GM21825 (cell line): ENCODE data around the gene GRAP.

Source experiments
- ATAC-seq: cut with Tn5 transposase; IDR thresholded peaks from one replicate; pipeline ENCODE4 v1.9.1; 2021; ENCODE audit warnings: mild to moderate bottlenecking, moderate library complexity; ENCODE audit not compliant: unreplicated experiment

The GRAP gene

GRCh38 chr17:19019041-19019941 lies 27.5 kb downstream of the GRAP start:
- no peak for ATAC-seq

DNA sequence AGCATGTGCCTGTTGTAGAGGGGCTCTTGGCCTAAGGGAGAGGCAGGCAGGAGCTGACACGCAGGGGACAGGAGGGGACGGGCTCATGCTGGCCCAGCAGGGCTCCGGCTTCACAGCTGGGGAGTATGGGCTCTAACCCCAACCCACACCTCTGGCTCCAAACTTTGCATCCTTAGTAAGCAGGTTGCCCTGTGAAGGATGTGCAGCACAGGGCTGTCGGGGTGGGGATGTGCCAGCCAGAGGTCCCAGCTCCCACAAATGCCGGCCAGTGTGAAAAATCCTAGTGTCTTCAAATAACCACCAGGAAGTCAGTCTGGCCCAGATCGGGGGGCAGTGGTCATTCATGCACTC lies 28.2 kb downstream of the GRAP start:
- ATAC-seq = no peak

- no peak for ATAC-seq
These were observed 28.8 kb downstream of the GRAP start for GRCh38 chr17:19017804-19018599.

DNA sequence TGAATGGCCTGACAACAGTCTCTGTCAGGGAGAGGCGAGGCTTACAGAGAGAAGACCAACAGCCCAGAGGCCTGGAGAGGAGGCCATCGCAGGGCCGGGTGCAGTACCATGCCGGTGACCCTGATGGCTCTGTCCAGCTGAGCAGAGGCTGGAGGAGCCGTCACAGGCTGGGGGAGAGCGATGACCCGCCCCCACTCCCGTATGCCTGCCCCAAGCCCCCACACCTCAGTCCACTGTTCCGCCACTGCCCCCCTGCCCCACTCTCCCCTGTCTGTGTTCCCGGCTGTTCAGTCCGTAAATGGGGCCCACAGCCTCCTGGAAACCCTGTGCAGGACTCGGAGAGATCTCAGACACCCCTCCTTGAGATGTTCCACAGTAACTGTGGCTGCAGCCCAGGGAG lies 29.4 kb downstream of the GRAP start:
- no peak for ATAC-seq

DNA sequence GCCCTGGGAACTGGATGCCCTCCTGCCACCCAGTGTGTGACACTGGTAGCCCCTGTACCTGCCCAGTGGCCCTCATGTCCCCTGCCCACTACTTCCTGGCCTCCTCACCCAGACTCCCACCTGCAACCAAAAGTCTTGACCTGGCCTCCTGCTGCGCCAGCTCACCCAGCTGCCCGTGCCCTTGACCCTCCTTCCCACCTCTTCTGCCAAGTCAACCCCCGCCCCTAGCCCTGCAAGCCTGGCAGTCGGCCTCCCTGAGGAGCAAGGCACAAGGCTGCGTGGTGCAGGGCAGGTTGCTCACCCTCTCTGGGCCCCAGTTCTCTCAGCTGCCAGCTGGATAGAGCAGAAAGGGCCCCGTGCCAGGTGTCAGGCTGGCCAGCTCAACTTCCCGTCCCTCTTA lies 29.9 kb downstream of the GRAP start:
- no peak for ATAC-seq

- ATAC-seq = no peak
These were observed 30.5 kb downstream of the GRAP start for GRCh38 chr17:19016297-19016696.

DNA sequence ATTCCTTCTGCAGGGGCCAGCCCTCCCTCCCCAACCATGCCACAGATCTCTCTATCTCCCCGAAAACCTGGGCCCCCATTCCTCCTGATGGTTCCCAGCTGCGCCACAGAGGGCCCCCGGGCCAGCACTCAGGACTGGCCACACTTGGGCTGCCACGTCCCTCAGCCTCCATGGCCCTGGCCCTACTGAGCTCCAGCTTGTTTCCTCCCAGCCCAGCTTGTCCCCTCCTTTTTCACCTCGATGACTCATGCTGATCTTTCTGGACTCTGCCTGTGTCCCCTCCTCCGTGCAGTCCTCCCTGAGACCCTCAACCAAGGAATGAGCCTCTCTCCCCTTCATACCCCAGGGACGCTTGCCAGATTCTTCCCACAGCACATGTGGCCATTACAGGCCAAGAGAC lies 31.3 kb downstream of the GRAP start:
- ATAC-seq = no peak

DNA sequence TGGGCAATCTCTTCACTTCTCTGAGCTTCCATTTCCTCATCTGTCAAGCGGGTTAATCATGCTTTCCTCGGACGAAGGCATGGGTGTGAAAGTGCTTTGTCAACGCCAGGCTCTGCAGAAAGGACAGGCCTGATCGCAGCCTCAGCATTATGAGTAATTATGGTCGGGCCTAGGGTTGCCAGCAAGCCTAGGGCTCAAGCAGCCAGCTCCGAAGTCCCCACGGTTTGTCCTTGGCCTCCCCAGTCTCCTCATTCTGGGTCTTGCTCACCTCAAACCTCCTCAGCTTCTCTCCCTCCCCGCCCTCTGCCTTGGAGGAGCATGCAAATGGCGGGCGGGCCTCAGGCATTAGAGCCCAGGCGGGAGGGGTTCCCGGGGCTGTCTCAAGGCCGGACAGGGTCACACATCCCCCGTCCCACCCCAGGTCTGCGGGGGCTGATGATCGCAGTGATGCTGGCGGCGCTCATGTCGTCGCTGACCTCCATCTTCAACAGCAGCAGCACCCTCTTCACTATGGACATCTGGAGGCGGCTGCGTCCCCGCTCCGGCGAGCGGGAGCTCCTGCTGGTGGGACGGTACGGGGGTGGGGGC lies 32.0 kb downstream of the GRAP start:
- no peak for ATAC-seq

DNA sequence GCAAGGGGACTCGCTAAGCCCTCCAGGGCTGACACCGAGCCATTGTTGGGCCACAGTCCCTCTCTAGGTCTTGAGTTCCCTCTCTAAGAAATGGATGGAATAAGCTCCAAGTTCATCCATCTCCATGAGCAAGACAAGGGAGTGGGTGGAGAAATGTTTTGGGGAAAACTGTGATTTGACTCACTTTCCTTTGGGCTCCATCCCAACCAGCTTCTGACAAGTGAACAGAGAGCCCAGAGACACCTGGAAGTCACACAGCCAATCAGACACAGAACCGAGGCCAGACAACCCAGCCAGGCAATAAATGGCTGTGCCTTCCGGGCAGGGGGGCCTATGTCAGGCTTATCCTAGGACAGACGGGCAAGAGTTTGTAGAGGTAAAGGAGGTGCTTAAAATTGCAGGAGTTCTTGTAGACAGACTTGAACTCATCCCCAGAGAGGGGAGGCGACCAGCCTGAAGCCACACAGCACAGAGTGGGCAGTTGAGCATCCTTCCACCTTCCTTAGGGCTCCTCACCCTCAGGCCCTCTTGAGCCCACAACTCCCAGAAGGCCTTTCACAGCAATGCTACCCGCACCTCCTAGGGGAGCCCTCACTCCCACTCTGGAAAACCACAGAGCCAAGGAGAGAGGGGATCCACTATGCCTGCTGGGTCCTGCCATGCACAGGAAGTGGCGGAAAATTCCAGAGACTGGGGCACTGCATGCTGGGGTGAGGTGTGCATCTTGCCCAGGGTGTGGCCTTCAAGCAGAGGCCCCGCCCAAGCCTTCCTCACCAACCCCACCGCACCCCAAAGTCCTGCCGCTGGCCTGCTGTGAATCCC lies 32.7 kb downstream of the GRAP start:
- no peak for ATAC-seq

GRCh38 chr17:19013226-19013625 lies 33.5 kb downstream of the GRAP start:
- no peak for ATAC-seq

GRCh38 chr17:19012171-19013080 lies 34.3 kb downstream of the GRAP start:
- ATAC-seq = no peak

DNA sequence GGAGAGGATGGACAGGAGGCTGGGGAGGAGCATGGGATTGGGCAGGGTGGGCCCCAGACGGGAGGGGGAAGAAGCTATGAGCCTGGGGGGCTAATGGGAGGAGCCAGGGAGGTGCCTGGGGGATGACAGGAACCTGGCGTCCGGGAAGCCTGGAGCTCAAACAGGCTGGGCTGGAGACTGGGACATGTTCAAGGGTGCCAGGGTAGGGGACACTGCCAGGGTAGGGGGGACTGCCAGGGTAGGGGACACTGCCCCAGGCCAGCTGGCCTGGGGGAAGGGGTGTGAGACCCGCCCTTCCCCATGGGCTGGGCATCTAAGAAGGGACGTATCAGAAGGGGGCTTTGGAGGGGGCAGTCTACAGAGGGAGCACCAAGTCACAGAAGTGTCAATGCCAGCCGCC lies 35.2 kb downstream of the GRAP start:
- ATAC-seq = no peak

DNA sequence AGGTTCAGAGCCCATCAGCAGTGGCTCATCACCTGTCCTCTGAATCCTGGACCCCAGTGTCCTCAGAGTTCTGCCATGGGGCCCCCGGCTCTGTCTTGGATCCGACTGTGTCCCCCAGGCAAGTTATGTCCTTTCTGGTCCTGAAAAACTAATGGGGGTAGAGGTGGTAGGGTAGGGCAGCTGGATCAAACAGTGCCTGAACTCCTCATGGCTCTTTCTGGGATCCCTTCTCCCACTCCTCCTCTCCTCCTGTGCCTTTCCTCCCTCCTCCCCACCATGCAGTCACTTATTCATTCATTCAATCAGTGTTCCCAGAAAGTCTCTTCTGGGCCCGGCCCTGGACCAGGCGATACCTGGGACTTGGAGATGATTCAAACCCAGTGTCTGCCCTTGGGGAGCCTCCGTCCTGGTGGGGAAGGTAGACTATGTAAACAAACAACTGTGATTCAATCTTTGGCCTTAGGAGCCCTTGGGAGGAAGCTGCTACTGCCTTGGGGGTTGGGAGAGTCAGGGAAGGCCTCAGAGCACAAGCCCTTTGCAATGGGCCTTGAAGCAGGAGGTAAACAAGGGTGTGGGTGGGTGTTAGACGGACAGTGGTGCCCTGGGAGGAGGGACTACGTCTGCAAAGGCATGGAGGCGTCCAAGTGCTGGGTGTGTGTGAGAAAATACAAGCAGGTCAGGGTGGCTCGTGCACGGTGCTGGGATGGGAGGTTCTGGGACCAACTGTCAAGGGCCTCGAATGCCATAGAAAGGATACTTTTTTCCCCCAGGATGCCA lies 35.8 kb downstream of the GRAP start:
- no peak for ATAC-seq

DNA sequence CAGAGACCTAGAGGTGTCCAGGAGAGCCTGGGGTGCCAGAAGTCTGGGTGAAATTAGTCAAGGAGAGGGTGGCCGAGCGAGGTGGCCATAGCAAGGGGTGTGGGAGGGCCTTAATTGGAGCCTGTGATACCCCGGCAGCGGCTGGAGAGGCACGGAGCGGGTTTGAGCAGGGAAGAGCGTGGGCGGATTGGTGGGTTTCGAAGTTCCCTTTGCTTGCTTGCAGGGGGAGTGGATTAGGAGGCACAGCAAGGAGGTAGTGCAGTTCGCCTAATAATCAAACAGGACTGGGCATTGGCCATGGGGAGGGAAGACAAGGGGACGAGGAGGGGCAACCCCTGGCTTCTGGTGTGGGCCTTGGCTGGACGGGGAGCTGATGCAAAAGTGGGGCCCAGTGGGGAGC lies 36.8 kb downstream of the GRAP start:
- ATAC-seq = no peak

DNA sequence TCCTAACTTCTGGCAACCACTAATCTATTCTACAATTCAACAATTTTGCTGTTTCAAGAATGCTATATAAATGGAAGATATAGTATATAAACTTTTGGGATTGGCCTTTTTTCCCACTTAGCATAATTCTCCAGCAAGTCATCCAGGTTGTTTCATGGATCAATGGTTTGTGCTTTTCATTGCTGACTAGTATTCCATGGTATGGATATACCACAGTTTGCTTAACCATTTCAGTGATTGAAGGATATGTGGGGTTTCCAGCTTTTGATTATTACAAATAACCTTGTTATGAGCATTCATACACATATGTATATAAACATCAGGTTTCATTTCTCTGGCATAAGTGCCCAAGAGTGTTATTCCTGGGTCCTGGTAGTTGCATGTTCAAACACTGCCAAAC lies 40.1 kb downstream of the GRAP start:
- ATAC-seq = no peak

DNA sequence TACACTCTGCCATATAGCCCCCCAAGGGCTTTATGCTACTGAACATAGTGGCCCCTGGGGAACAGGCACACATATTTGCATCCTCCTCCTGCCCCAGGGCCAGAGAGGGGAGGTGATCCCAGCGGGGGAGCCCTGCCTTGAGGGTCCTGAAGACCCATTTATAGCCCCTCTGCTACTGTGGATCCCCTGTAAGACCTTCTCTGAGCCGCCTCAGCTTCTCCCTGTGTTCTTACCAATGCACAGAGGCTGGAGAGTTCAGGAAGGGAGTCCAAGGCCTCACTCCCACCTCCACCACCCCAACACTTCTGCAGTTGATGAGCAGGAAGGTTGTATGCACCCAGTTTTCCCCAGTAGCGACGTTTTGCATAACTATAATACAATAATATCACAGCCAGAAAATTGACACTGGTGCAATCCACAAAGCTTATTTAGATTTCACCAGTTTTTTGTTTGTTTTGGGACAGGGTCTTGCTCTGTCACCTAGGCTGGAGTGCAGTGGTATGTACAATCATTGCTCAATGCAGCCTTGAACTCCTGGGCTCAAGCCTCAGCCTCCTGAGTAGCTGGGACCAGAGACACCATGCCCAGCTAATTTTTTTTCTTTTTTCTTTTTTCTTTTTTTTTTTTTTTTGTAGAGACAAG lies 40.8 kb downstream of the GRAP start:
- no peak for ATAC-seq

DNA sequence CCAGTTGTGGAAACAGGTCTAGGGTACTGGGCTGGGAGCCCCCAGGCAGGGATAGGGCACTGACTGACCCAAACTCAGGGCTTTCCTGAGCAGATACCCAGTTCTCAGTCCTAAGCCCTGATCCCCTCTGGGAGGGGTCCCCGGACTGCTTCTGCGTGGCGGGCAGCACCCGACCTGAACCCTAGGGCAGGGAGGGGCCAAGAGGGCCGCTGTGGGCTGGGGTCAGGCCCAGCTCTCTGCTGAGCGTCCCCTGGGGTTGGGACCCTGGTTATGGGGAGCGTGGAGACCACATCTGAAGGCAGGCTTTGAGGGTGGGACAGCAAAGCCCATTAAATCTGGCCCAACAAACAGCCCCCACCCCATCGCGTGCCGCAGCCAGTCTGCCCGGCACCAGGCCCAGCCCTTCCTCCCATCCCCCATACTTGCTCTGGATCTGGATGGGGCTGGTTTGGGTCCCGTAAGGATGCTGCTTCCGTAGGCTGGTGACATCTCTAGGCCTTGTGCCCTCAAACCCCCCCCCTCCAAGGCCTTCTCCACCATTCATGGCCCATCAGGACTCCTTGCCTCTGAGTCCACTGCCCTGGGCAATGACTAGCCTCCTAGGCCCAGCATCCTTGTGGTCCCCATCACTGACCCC lies 41.5 kb downstream of the GRAP start:
- ATAC-seq = no peak

DNA sequence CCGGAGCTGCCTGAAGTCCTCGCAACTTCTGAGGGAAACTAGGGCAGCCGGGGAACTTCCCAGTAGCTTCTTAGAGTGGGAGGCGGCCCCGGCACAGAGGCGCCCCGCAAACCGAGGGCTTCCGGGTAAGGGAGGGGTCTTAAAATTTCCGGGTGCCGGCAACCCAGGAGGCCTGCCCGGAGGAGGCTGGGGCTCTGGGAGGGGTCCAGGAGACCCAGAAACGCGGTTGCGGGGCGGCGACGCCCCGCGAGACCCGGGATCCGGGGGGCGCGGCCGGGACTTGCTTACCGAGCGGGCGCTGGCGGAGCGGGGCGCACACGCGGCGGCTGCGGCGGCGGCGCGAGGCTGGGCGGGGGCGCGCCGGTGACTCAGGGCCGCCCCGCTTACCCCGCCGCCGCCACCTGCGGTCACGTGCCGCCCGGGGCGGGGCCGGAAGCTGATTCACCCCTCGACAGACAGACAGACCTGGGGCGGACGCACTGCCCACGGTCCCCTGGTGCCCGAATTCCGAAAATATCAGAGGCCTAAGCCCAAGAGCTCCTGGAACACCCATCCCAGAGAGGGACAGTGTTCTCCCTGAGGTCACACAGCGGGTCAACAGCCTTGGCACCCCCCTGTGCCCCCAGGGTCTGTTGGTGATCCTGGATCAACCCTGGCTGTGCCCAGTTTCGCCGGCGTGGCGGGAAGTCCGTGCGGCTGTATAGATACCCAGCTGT lies 42.2 kb downstream of the GRAP start, which contains the start of gene FAM83G:
TSS of gene FAM83G (minus strand) at position 344 of the 716 bp plus-strand sequence. CDS start 723 bp downstream, outside the sequence.
- peak; percentile 63 for ATAC-seq
